ENCODE data around the gene BCKDK.

Gene BCKDK

DNA sequence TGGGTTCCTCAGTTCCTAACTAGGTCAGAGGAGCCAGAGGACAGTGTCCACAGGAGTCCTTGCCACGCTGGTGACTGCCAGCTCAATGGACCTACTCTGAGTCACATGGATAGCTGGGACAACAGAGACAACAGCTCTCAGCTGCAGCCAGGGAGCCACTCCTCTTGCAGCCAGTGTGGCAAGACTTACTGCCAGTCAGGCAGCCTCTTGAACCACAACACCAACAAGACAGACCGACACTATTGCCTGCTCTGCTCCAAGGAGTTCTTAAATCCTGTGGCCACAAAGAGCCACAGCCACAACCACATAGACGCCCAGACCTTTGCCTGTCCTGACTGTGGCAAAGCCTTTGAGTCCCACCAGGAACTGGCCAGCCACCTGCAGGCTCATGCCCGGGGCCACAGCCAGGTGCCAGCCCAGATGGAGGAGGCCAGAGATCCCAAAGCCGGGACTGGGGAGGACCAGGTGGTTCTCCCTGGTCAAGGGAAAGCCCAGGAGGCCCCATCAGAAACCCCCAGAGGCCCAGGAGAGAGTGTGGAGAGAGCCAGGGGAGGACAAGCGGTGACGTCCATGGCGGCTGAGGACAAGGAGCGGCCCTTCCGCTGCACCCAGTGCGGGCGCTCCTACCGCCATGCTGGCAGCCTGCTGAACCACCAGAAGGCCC, 27.3 kb upstream of the BCKDK start:
- H3K4me3 ChIP-seq (ENCODE audit: low read depth, low read length): no peak overlapping the region
- DNase-seq (ENCODE audit: low read depth): no peak
- TF ChIP-seq, protein P1, sequence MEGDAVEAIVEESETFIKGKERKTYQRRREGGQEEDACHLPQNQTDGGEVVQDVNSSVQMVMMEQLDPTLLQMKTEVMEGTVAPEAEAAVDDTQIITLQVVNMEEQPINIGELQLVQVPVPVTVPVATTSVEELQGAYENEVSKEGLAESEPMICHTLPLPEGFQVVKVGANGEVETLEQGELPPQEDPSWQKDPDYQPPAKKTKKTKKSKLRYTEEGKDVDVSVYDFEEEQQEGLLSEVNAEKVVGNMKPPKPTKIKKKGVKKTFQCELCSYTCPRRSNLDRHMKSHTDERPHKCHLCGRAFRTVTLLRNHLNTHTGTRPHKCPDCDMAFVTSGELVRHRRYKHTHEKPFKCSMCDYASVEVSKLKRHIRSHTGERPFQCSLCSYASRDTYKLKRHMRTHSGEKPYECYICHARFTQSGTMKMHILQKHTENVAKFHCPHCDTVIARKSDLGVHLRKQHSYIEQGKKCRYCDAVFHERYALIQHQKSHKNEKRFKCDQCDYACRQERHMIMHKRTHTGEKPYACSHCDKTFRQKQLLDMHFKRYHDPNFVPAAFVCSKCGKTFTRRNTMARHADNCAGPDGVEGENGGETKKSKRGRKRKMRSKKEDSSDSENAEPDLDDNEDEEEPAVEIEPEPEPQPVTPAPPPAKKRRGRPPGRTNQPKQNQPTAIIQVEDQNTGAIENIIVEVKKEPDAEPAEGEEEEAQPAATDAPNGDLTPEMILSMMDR (IDR thresholded peaks at IDR 0.05; ENCODE audit: low read depth, low read length, missing control alignments): no peak

- no peak for DNase-seq (ENCODE audit: low read depth)
- no peak overlapping the region for H3K4me3 ChIP-seq (ENCODE audit: low read depth, low read length)
- TF ChIP-seq, protein P1 (IDR thresholded peaks at IDR 0.05; ENCODE audit: low read depth, low read length, missing control alignments): no peak
These were observed 26.5 kb upstream of the BCKDK start for GRCh38 chr16:31081428-31082351.

- DNase-seq (ENCODE audit: low read depth): no peak
- TF ChIP-seq, protein P1 (IDR thresholded peaks at IDR 0.05; ENCODE audit: low read depth, low read length, missing control alignments): no peak
- H3K4me3 ChIP-seq (ENCODE audit: low read depth, low read length): no peak overlapping the region
These were observed 25.7 kb upstream of the BCKDK start for GRCh38 chr16:31082368-31083045.

GRCh38 chr16:31083081-31083480, 25.1 kb upstream of the BCKDK start:
- TF ChIP-seq, protein P1 (IDR thresholded peaks at IDR 0.05; ENCODE audit: low read depth, low read length, missing control alignments): no peak
- H3K4me3 ChIP-seq (ENCODE audit: low read depth, low read length): no peak overlapping the region
- DNase-seq (ENCODE audit: low read depth): no peak

- H3K4me3 ChIP-seq (ENCODE audit: low read depth, low read length): no peak overlapping the region
- DNase-seq (ENCODE audit: low read depth): no peak
- TF ChIP-seq, protein P1 (IDR thresholded peaks at IDR 0.05; ENCODE audit: low read depth, low read length, missing control alignments): no peak
These were observed 24.6 kb upstream of the BCKDK start for GRCh38 chr16:31083556-31083955.

GRCh38 chr16:31083981-31084380, 24.2 kb upstream of the BCKDK start:
- no peak overlapping the region for H3K4me3 ChIP-seq (ENCODE audit: low read depth, low read length)
- no peak for DNase-seq (ENCODE audit: low read depth)
- TF ChIP-seq, protein P1 (IDR thresholded peaks at IDR 0.05; ENCODE audit: low read depth, low read length, missing control alignments): no peak

All from GM12864 (cell line).